22Rv1 (cell line): ENCODE results near the gene PURA.

Experiments used
- CTCF ChIP-seq: fragments of 450-650 bp; IDR thresholded peaks from 2 replicates; pipeline ENCODE4 v1.5.1; 2017; ENCODE audit warnings: mild to moderate bottlenecking
- ZFX ChIP-seq: fragments of 450-650 bp; IDR thresholded peaks from 2 replicates; pipeline ENCODE4 v1.6.1; 2017; ENCODE audit warnings: antibody characterized with exemption, borderline replicate concordance

- TF ChIP-seq CTCF (no peak), ZFX (no peak)
Measured at GRCh38 chr5:140126315-140127012, 12.6 kb downstream of the PURA start.
